HG02970 (cell line): ENCODE data around the gene ZBED4.
A peak's percentile ranks its signal among the peaks of the same experiment; 100 is the strongest.

Experiments
- ATAC-seq: cut with Tn5 transposase; IDR thresholded peaks from one replicate; pipeline ENCODE4 v1.9.1; 2021; ENCODE audit warnings: mild to moderate bottlenecking, moderate library complexity, moderate number of reproducible peaks; ENCODE audit not compliant: unreplicated experiment, low FRiP score

The ZBED4 gene

GRCh38 chr22:49899530-49899929 lies 45.9 kb downstream of the ZBED4 start:
- ATAC-seq = no peak

DNA sequence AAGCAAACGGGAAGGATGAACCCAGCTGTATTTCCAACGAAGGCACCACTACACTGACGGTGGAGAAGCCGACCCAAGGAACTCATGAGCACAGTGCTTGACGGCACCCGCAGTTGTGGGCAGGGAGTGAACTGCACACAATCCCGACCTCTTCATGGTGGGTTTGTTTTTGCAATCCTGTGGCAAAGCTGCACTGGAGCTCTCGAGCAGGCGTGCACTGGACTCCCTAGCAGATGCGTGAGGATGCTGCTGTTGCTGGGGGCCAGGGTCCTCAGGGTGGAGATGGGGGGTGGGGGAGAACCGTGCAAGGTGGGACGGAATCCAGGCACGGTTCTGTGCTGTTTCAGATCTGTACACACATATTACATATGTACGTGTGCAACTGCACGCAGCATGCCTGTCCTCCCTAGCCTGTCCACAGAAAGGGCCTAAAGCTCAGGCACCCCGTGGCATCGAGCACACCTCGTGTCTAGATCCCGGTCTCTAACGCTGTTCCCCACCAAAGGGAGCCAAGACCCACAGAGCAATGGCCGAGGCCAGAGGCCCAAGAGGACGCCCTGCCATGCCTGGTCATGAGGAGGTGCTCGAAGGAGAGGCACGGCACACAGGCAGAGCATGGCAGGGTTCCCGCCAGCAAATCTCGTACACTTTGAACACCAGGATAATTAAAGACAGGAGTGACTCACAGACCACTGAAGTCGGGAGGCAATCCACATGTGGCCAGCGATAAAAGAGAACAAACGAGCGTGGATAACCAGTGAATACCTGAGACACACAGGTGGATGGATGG lies 47.0 kb downstream of the ZBED4 start:
- ATAC-seq = no peak

DNA sequence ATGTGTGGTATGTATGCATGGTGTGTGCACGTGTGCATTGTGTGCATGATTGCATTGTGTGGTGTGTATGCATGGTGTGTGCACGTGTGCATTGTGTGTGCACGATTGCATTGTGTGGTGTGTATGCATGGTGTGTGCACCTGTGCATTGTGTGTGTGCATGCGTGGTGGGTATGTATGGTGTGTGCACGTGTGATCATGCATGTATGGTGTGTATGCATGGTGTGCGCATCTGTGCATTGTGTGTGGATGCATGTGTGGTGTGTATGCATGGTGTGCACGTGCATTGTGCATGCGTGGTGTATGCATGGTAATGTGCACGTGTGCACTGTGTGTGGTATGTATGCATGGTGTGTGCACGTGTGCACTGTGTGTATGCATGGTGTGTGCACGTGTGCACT lies 47.8 kb downstream of the ZBED4 start:
- no peak for ATAC-seq

DNA sequence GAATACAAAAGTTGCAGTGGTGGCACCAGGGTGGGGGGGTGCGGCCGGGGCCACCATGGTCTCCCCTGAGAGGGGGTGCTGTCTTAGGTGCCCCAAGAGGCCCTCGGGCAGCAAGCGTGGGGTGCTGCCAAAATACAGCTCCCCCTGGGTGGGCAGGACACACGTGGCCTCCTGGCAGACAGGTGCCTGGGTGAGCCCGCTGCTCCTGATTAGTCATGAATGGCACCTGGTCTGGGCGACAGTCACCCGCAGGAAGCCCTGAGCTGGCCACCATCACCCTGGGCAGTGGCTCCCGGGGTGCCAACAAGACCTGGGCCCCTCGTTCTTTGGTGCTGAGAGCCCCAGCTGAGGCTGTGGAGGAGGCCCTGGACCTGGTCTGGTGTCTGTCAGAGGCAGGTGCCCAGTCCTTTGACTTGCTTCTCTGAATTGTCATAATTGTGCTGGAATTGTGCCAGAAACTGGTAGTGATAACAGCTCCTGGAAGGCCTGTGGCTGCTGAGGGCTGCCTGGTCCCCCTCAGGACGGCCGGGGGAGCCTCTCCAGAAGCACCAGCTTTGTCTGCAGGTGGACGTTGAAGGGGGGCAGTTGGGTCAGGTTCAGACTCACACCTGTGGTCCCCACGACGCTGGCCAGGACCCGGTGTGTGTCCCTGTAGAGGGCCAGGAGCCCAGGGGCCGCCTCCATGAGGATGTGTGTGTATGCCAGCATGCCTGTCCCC lies 49.8 kb downstream of the ZBED4 start:
- ATAC-seq = no peak

DNA sequence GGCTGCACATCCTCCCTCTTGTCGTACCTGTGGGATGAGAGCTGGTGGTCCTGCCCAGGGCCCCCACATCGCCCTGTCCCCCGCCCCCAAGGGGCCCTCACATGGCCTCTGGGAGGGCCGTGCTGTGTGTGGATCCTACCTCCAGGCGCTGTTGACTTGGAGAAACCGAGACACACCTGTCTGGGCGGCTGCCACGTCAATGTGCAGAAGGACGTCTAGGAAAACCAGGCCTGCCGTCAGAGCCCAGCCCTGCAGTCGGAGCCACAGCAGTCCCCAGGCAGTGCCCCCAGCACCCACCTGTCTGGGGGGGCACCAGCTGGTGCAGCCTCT lies 50.4 kb downstream of the ZBED4 start:
- ATAC-seq = no peak

- no peak for ATAC-seq
Observed at GRCh38 chr22:49905465-49905864, 51.8 kb downstream of the ZBED4 start.

- ATAC-seq = no peak
Observed at GRCh38 chr22:49906071-49906798, 52.6 kb downstream of the ZBED4 start.

GRCh38 chr22:49906799-49907290 lies 53.2 kb downstream of the ZBED4 start:
- no peak for ATAC-seq

DNA sequence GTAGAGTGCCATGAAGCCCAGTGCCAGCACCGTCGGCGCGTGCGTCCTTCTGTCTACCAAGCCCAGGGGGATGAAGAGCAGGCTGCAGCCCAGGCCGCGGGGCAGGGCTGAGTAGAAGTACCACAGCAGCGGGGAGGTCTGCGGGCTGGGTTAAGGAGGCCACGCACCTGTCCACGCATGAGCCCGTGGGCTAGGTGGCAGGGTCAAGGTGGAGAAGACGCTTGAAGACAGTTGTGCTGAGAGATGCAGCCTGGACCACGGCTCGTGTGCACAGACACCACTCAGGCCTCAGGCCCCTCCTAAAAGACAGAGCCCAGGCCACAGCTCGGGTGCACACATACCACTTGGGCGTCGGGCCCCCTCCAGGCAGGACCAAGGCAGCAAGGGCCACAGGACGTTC lies 54.2 kb downstream of the ZBED4 start:
- ATAC-seq = no peak

DNA sequence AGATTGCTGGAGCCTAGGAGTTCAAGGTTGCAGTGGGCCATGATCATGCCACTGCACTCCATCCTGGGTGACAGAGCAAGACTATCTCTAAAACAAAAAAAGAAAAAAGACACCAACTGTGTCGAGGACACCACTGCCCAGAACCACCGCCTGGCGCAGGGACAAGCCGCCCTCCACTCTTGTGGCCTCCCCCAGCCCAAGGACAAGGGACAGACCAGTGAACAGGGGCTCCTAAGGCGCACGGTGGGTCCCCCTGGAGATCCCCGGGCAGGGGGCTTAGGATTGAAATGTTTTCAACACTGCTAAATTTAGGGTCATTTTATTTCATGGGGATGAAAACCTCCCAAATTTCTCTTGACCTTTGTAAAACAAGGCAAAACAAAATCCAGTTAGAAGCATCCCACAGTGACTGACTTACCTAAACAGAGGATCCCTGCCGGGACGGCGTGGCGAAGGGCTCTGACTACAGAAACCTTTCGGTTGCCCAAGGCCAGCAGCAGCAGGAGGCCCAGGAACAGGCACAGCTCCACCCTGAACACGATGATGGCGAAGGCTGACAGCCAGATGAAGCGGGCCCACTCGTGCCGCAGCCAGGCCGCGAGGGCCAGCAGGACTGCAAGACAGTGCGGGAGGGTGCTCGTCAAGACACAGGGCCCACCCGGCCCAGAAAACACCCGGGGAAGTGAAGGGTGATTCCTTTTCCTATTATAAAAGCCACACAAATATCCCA lies 56.0 kb downstream of the ZBED4 start:
- ATAC-seq = no peak

GRCh38 chr22:49910229-49911155 lies 56.8 kb downstream of the ZBED4 start:
- no peak for ATAC-seq

GRCh38 chr22:49911881-49912625 lies 58.4 kb downstream of the ZBED4 start:
- ATAC-seq = no peak

DNA sequence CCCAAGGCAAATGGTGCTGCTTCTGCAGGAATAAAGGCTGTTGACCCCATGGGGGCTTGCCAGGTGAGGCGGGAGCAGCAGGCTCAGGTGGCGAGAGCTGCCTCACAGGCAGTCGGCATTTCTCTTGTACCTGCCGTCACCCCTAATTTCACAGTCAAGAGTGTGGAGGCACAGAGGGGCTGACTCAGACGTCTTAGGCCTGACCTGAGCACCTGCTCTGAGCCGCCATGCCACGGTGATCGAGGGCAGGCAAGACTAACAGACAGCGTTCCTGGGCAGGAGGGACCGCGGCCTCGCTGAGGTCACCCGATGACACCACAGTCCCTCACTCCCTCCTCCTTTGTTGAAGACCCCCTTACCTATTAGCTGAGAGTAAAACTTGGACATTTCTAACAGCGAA lies 59.4 kb downstream of the ZBED4 start:
- ATAC-seq = no peak

- ATAC-seq = no peak
Observed at GRCh38 chr22:49913446-49913845, 59.8 kb downstream of the ZBED4 start.

GRCh38 chr22:49914256-49914655 lies 60.6 kb downstream of the ZBED4 start:
- ATAC-seq = no peak

DNA sequence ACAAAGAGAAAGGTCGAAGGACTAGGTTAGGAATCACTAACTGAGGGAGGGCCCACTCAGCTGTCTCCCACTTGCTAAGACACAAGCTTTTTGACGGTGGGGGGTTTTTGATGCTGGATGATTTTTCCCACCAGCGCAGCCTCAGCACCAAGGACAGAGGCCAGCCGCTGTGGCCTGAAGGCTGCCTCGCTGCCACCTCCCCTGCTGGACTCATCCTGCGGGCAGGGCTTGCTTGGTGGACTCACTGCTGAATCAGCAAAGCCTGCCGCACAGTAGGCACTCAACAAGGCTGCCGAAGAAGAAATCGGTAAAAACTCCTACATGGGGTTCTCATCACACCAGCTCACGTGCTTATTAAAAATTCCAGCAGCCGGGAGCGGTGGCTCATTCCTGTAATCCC lies 62.0 kb downstream of the ZBED4 start:
- ATAC-seq = no peak

DNA sequence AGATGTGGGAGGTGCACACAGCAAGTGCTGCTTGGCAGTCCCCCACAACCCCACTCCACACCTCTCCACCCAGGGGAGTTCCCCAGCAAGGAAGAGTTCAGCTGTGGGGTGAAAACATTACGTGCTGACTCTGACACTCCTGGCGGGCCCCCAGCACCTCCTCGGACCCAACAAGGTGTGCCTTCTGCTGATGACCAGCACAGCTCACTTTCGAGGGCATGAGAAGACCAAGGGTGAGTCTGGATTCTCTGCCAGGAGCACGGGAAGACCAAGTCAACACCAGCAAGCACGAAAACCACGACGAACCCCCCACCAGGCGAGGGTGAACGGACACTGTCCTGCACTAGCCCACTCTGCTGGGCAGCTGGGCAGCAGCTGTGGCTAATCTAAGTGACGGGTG lies 63.2 kb downstream of the ZBED4 start:
- no peak for ATAC-seq

- ATAC-seq = peak; percentile 91
Observed at GRCh38 chr22:49917974-49918910, 64.6 kb downstream of the ZBED4 start, which contains the start of the genes ALG12 and CRELD2. Gene ALG12 (minus strand): TSS chr22:49918438. CDS start chr22:49913765, 4,673 bp downstream. Gene CRELD2 (plus strand): TSS chr22:49918634. CDS start chr22:49918770, 136 bp downstream.
